Spleen (tissue), 11 donors: ENCODE results near the gene GADL1. TPM values are rescaled to one million over a fixed set of nuclear protein-coding genes. Genes with fewer than 3 reads are reported as not detected.

Experiments
- DNase-seq: peaks from one replicate; pipeline ENCODE4 v3.0.0-alpha.2; 2020
- H3K27ac ChIP-seq, 8 donors: fragments of 200-600 bp; sonication (generic) in 7 of 8; 1 replicate in 4 of 8; 2 replicates in 4 of 8; pipeline versions ENCODE4 v1.5.0 to v1.8.0; 2016 to 2021; ENCODE audit warnings: inconsistent platforms in 4 of 8, mild to moderate bottlenecking in 4 of 8, moderate library complexity in 1 of 8
- H3K27me3 ChIP-seq, 7 donors: fragments of 200-600 bp; sonication (generic) in 6 of 7; replicated peaks in 1 of 7; 1 replicate in 4 of 7; 2 replicates in 3 of 7; pipeline versions ENCODE4 v1.5.0 to v1.8.0; 2016 to 2021; ENCODE audit warnings: inconsistent platforms in 3 of 7, mild to moderate bottlenecking in 1 of 7
- H3K36me3 ChIP-seq, 6 donors: fragments of 200-600 bp; sonication (generic) in 5 of 6; 1 replicate in 4 of 6; 2 replicates in 2 of 6; pipeline versions ENCODE4 v1.5.0 to v1.8.0; 2016 to 2021; ENCODE audit warnings: inconsistent platforms in 2 of 6
- H3K4me1 ChIP-seq, 6 donors: fragments of 200-600 bp; sonication (generic) in 5 of 6; 1 replicate in 3 of 6; 2 replicates in 3 of 6; pipeline versions ENCODE4 v1.5.0 to v1.8.0; 2016 to 2021; ENCODE audit warnings: inconsistent platforms in 3 of 6
- H3K4me3 ChIP-seq, 8 donors: fragments of 200-600 bp; sonication (generic) in 7 of 8; 1 replicate in 4 of 8; 2 replicates in 4 of 8; pipeline versions ENCODE4 v1.5.0 to v1.8.0; 2016 to 2021; ENCODE audit warnings: inconsistent platforms in 4 of 8, mild to moderate bottlenecking in 4 of 8, moderate library complexity in 2 of 8
- H3K9me3 ChIP-seq, 8 donors: fragments of 200-600 bp; sonication (generic) in 7 of 8; 1 replicate in 4 of 8; 2 replicates in 4 of 8; pipeline versions ENCODE4 v1.5.0 to v1.8.0; 2016 to 2021; ENCODE audit warnings: inconsistent platforms in 4 of 8
- CTCF ChIP-seq, 11 experiments: fragments of 200-600 bp in 7 of 11; fragments of 450-650 bp in 4 of 11; sonication (generic) in 4 of 11; IDR thresholded peaks in 8 of 11; conservative IDR thresholded peaks in 3 of 11; 1 replicate in 7 of 11; 2 replicates in 4 of 11; pipeline versions ENCODE4 v1.4.0 to v1.8.0; 2016 to 2021; ENCODE audit warnings: antibody characterized with exemption in 11 of 11, inconsistent platforms in 4 of 11, mild to moderate bottlenecking in 1 of 11
- POLR2A ChIP-seq, 3 donors: fragments of 450-650 bp; IDR thresholded peaks; one replicate each; pipeline ENCODE4 v1.5.1; 2017; ENCODE audit warnings: antibody characterized with exemption in 3 of 3, mild to moderate bottlenecking in 1 of 3
- POLR2AphosphoS5 ChIP-seq, 3 donors: sonication (generic); formaldehyde crosslinking; IDR thresholded peaks; one replicate each; pipeline ENCODE4 v1.5.1; 2017; ENCODE audit warnings: antibody characterized with exemption in 3 of 3
- WGBS, 5 donors: extraction: QIAGEN DNeasy Blood & Tissue Kit in 3 of 5; methylation state at CpG; one replicate each; pipeline versions ENCODE4 v1.1.5 to v1.1.7; 2013 to 2018; 5-methylcytosine and 5-hydroxymethylcytosine counted together
- intact Hi-C: fragments of 100-400 bp; cut with DNase I; formaldehyde crosslinking; loops from one replicate; pipeline ENCODE4 v1.15.0; 2023; ENCODE audit warnings: low total_unique reads
- polyA plus RNA-seq, 3 donors: library from polyadenylated mRNA; stranded (reverse); fragments of 200-250 nt; gene quantifications; one replicate each; pipeline ENCODE4 v1.2.1, GENCODE V29; 2013
- total RNA-seq, 7 donors: library from RNA; depleted of rRNA in 3 of 7; stranded (reverse); fragments of >200 nt in 3 of 7; fragmentation: NEBNext Ultra II Directional in 4 of 7; extraction: Animal tissue kit (Norgen Biotek cat#: 25700) in 4 of 7; gene quantifications; one replicate each; pipeline versions ENCODE4 v1.1.0 to v1.2.1, GENCODE V29; 2016 to 2021
- donor health status: healthy with polysubstance abuse.
- donor health status: DM: no; HTN: no; CAD: no; lungs with moderate emphysema.
- donor health status: DM: no; HTN: no; CAD: no.
- donor health status: Bipolar disorder and iron deficiency.
- donor health status: healthy.
- donor health status: DM: no; HTN: no; CAD: no.
- donor health status: DM: yes; HTN: yes; CAD: no.

GADL1 gene
- total and polyA plus RNA-seq, 10 donors: 0.02 to 0.16 (median 0.08) TPM; not detected in 6

GRCh38 chr3:30904996-30905395 lies 10.5 kb upstream of the GADL1 start:
- Histone ChIP-seq H3K27ac (no peak overlapping the region), H3K36me3 (no peaks in the 10 kb centered on the region), H3K27me3 (no peaks in the 10 kb centered on the region), H3K4me3 (no peak overlapping the region), H3K4me1 (no peaks in the 10 kb centered on the region), H3K9me3 (no peaks in the 10 kb centered on the region)
- intact Hi-C loops: no loop called here
- 82 to 89% (median 85%) methylated on average over 4 of the region's 4 CpGs for WGBS, 5 donors
- no peak for DNase-seq
- TF ChIP-seq CTCF (IDR thresholded peaks at IDR 0.05 in 8 of 11, conservative IDR thresholded peaks at IDR 0.05 in 3 of 11): no peak
- no peak for TF ChIP-seq POLR2A (IDR thresholded peaks at IDR 0.05)
- TF ChIP-seq POLR2AphosphoS5 (IDR thresholded peaks at IDR 0.05): no peak

GRCh38 chr3:30895329-30895728 lies 868 bp upstream of the GADL1 start:
- Histone ChIP-seq H3K9me3 (no peaks in the 10 kb centered on the region), H3K27ac (no peak overlapping the region), H3K27me3 (peaks cover 0 to 53% (median 15%) of the 10 kb centered on the region in 7 donors), H3K36me3 (no peaks in the 10 kb centered on the region), H3K4me1 (peaks cover 0 to 15% (median 12%) of the 10 kb centered on the region in 6 donors), H3K4me3 (no peak overlapping the region)
- intact Hi-C loops: no loop called here
- TF ChIP-seq CTCF (IDR thresholded peaks at IDR 0.05 in 8 of 11, conservative IDR thresholded peaks at IDR 0.05 in 3 of 11): no peak
- TF ChIP-seq POLR2AphosphoS5 (IDR thresholded peaks at IDR 0.05): no peak
- no peak for TF ChIP-seq POLR2A (IDR thresholded peaks at IDR 0.05)
- WGBS, 5 donors: 91 to 96% (median 92%) methylated on average over 5 of the region's 5 CpGs
- DNase-seq: no peak

- TF ChIP-seq POLR2A (IDR thresholded peaks at IDR 0.05) (no peak), CTCF (IDR thresholded peaks at IDR 0.05 in 8 of 11, conservative IDR thresholded peaks at IDR 0.05 in 3 of 11) (no peak), POLR2AphosphoS5 (IDR thresholded peaks at IDR 0.05) (no peak)
- Histone ChIP-seq H3K9me3 (no peaks in the 10 kb centered on the region), H3K27ac (no peak overlapping the region), H3K4me3 (peak overlapping the region in 5 of 8 donors; percentile 43 to 73 (median 46)), H3K27me3 (peaks cover 0 to 53% (median 15%) of the 10 kb centered on the region in 7 donors), H3K36me3 (no peaks in the 10 kb centered on the region), H3K4me1 (peaks cover 0 to 15% (median 12%) of the 10 kb centered on the region in 6 donors)
- intact Hi-C loops: no loop called here
- WGBS, 5 donors: 59 to 72% (median 62%) methylated on average over 8 of the region's 8 CpGs
- no peak for DNase-seq
Observed at GRCh38 chr3:30893678-30894325, 659 bp downstream of the GADL1 start.

- Histone ChIP-seq H3K9me3 (no peaks in the 10 kb centered on the region), H3K27ac (no peak overlapping the region), H3K4me1 (peaks cover 0 to 15% (median 12%) of the 10 kb centered on the region in 6 donors), H3K27me3 (peaks cover 0 to 47% (median 15%) of the 10 kb centered on the region in 7 donors), H3K4me3 (no peak overlapping the region), H3K36me3 (no peaks in the 10 kb centered on the region)
- 3 to 26% (median 20%) methylated on average over 1 of the region's 1 CpG for WGBS, 5 donors
- intact Hi-C loops: no loop called here
- TF ChIP-seq CTCF (IDR thresholded peaks at IDR 0.05 in 8 of 11, conservative IDR thresholded peaks at IDR 0.05 in 3 of 11): no peak
- no peak for TF ChIP-seq POLR2A (IDR thresholded peaks at IDR 0.05)
- no peak for TF ChIP-seq POLR2AphosphoS5 (IDR thresholded peaks at IDR 0.05)
- no peak for DNase-seq
Observed at GRCh38 chr3:30890907-30891306, 3.6 kb downstream of the GADL1 start.
